Esophagus (tissue), 2 donors: ENCODE measurements around the gene GNPTAB. TPM values are rescaled to one million over a fixed set of nuclear protein-coding genes. Genes with fewer than 3 reads are reported as not detected.

Experiments used
- H3K27ac ChIP-seq, 2 donors: one replicate each; pipeline ENCODE4 v1.5.1; 2013; ENCODE audit warnings: low read depth in 2 of 2, mild to moderate bottlenecking in 2 of 2, inconsistent platforms in 1 of 2, low read length in 1 of 2, moderate library complexity in 1 of 2
- H3K27me3 ChIP-seq, 2 donors: one replicate each; pipeline ENCODE4 v1.6.1; 2013; ENCODE audit warnings: low read length in 2 of 2, control low read depth in 1 of 2, mild to moderate bottlenecking in 1 of 2; ENCODE audit not compliant: insufficient read depth in 2 of 2, control insufficient read depth in 1 of 2
- H3K36me3 ChIP-seq, 2 donors: one replicate each; pipeline ENCODE4 v1.6.1; 2013; ENCODE audit warnings: low read length in 1 of 2; ENCODE audit not compliant: control insufficient read depth in 2 of 2, insufficient read depth in 2 of 2
- H3K4me1 ChIP-seq, 2 donors: one replicate each; pipeline ENCODE4 v1.6.1; 2013; ENCODE audit warnings: low read length in 1 of 2; ENCODE audit not compliant: control insufficient read depth in 2 of 2, insufficient read depth in 2 of 2
- H3K4me3 ChIP-seq, 2 donors: one replicate each; pipeline ENCODE4 v1.5.1; 2013; ENCODE audit warnings: low read length in 2 of 2, mild to moderate bottlenecking in 2 of 2, low read depth in 1 of 2, moderate library complexity in 1 of 2
- H3K9me3 ChIP-seq, 2 donors: one replicate each; pipeline ENCODE4 v1.6.1; 2013; ENCODE audit warnings: mild to moderate bottlenecking in 2 of 2, low read depth in 1 of 2, low read length in 1 of 2, moderate library complexity in 1 of 2; ENCODE audit not compliant: control insufficient read depth in 2 of 2, insufficient read depth in 1 of 2
- WGBS, 2 donors: extraction: QIAGEN DNeasy Blood & Tissue Kit; methylation state at CpG; one replicate each; pipeline ENCODE4 v1.1.7; 2013; 5-methylcytosine and 5-hydroxymethylcytosine counted together
- polyA plus RNA-seq, 2 donors: library from polyadenylated mRNA; stranded (reverse); fragments of 200-250 nt; gene quantifications; one replicate each; pipeline ENCODE4 v1.2.3, GENCODE V29; 2013
- donor health status: healthy with polysubstance abuse.
- donor health status: Bipolar disorder and iron deficiency.

The GNPTAB gene
- polyA plus RNA-seq, 2 donors, result 9.7 to 11.3 TPM

- WGBS, 2 donors, result 94 to 98% methylated on average over 1 of the region's 1 CpG
- Histone ChIP-seq H3K27me3 (no peaks in the 10 kb centered on the region), H3K9me3 (no peaks in the 10 kb centered on the region), H3K4me1 (no peaks in the 10 kb centered on the region), H3K36me3 (peaks cover 10 to 14% of the 10 kb centered on the region in 2 donors), H3K27ac (no peak overlapping the region), H3K4me3 (no peak overlapping the region)
Observed at GRCh38 chr12:101748907-101749306, 81.9 kb downstream of the GNPTAB start.

- WGBS, 2 donors, result 64 to 72% methylated on average over 1 of the region's 1 CpG
- no peaks in the 10 kb centered on the region for H3K27me3 ChIP-seq
- no peaks in the 10 kb centered on the region for H3K4me1 ChIP-seq
- H3K4me3 ChIP-seq, result no peak overlapping the region
- H3K27ac ChIP-seq, result no peak overlapping the region
- no peaks in the 10 kb centered on the region for H3K9me3 ChIP-seq
- peaks cover 14 to 16% of the 10 kb centered on the region in 2 donors for H3K36me3 ChIP-seq
Observed at GRCh38 chr12:101747697-101748096, 83.1 kb downstream of the GNPTAB start.

- no peaks in the 10 kb centered on the region for H3K4me1 ChIP-seq
- no peaks in the 10 kb centered on the region for H3K9me3 ChIP-seq
- WGBS, 2 donors, result 74 to 88% methylated on average over 1 of the region's 1 CpG
- H3K4me3 ChIP-seq, result no peak overlapping the region
- no peak overlapping the region for H3K27ac ChIP-seq
- H3K27me3 ChIP-seq, result no peaks in the 10 kb centered on the region
- peaks cover 14 to 16% of the 10 kb centered on the region in 2 donors for H3K36me3 ChIP-seq
Observed at GRCh38 chr12:101746661-101747060, 84.1 kb downstream of the GNPTAB start.

DNA sequence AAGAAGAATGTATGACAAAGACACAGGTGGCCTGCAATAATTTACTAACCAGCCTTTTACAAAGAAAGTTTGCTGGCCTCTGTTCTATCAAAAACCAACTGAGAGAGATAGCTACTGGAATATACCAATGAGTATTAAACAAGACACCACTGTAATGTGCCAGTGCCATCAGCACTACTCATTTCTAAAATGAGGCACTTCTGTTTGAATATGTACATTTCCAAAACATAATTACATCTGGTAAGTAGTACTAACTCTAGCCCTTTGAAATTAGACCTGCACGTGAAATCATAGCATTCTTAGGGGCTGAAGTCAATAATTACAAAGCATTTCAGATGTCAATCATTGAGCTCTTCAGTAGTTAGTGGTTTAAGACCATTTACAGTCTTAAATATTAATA is 84.6 kb downstream of the GNPTAB start:
- H3K4me1 ChIP-seq, result no peaks in the 10 kb centered on the region
- H3K4me3 ChIP-seq, result no peak overlapping the region
- 80 to 84% methylated on average over 1 of the region's 1 CpG for WGBS, 2 donors
- H3K36me3 ChIP-seq, result peaks cover 14 to 16% of the 10 kb centered on the region in 2 donors
- no peaks in the 10 kb centered on the region for H3K27me3 ChIP-seq
- H3K9me3 ChIP-seq, result no peaks in the 10 kb centered on the region
- H3K27ac ChIP-seq, result no peak overlapping the region

GRCh38 chr12:101745481-101745880 is 85.3 kb downstream of the GNPTAB start:
- H3K9me3 ChIP-seq, result no peaks in the 10 kb centered on the region

DNA sequence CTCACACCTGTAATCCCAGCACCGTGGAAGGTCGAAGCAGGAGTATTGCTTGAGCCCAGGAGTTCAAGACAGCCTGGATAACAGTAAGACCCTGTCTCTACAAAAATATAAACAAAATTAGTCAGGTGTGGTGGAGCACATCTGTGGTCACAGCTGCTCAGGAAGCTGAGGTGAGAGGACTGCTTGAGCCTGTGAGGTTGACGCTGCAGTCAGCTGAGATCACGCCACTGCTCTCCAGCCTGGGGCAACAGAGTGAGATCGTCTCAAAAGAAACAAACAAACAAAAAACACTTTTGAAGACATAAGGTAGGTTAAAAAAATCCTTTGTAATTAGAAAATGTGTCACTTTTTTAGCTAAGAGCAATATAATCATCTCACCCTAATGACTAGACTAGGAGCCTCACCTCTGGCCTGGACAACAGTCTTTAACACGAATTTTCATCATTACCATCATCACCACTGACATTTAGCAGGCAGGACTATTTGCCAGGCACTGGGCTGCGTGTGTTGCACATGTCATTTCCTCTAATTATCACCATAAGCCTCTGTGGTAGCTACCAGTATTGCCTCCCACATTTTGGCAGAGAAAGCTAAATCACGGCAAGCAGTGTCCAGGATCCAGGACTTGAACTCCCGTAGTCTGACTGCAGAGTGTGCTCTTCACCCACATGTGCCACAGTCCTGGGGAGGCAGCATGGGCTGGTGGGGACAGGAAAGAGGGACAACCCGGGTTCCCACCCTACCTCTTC is 86.9 kb downstream of the GNPTAB start:
- Histone ChIP-seq H3K27ac (no peak overlapping the region), H3K4me3 (no peak overlapping the region), H3K9me3 (peaks cover 0 to 2% of the 10 kb centered on the region in 2 donors), H3K27me3 (no peaks in the 10 kb centered on the region), H3K36me3 (peaks cover 16% of the 10 kb centered on the region in 2 donors), H3K4me1 (no peaks in the 10 kb centered on the region)
- WGBS, 2 donors, result 78 to 82% methylated on average over 10 of the region's 10 CpGs

More at GRCh38 chr12:101745481-101745880, 85.3 kb downstream of the GNPTAB start:
- H3K27me3 ChIP-seq, result no peaks in the 10 kb centered on the region
- peaks cover 14 to 16% of the 10 kb centered on the region in 2 donors for H3K36me3 ChIP-seq
- WGBS, 2 donors, result 68 to 73% methylated on average over 3 of the region's 3 CpGs
- H3K27ac ChIP-seq, result no peak overlapping the region
- no peaks in the 10 kb centered on the region for H3K4me1 ChIP-seq
- H3K4me3 ChIP-seq, result no peak overlapping the region

DNA sequence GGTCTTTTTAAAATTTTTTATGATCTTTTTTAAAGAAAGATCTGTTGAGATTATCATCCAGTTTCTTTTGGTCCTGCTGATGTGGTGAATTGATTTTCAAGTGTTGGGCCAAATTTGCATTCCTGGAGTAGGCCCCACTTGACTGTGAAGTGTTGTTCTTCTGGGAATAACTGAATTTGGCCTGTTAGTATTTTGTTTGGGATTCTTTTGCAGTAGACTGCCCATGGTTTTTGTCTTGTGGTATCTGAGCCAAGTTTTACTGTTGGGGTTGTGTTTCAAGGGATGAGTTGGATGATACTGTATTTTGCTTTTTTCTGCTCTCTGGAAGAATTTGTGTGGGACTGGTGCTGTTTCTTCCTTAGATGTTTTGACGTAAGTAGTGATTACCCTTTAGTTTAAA is 87.5 kb downstream of the GNPTAB start:
- Histone ChIP-seq H3K4me1 (no peaks in the 10 kb centered on the region), H3K27ac (no peak overlapping the region), H3K4me3 (no peak overlapping the region), H3K27me3 (no peaks in the 10 kb centered on the region), H3K36me3 (peaks cover 13 to 16% of the 10 kb centered on the region in 2 donors), H3K9me3 (peaks cover 0 to 2% of the 10 kb centered on the region in 2 donors)
- 81 to 89% methylated on average over 1 of the region's 1 CpG for WGBS, 2 donors

DNA sequence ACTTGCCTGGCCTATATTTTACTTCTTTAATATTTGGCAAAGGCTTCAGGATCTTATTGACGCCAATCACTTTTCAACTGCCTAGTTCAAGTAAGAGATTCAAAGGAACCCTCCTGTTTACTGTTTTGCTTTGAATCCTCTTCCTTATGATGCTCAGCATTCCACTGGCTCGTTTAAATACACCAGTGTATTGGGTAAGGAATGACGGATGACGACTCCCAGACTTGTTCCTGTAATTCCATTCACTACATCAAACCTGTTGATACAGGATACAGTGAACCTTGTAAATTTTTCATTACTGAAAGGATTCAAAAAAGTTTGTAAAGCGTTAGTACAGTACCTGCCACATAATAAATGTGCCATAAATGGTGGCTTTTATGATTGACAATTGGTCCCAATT is 89.8 kb downstream of the GNPTAB start:
- WGBS, 2 donors, result 63 to 71% methylated on average over 5 of the region's 5 CpGs
- Histone ChIP-seq H3K4me3 (no peak overlapping the region), H3K4me1 (no peaks in the 10 kb centered on the region), H3K27ac (no peak overlapping the region), H3K36me3 (peaks cover 11 to 16% of the 10 kb centered on the region in 2 donors), H3K9me3 (peaks cover 0 to 2% of the 10 kb centered on the region in 2 donors), H3K27me3 (no peaks in the 10 kb centered on the region)

GRCh38 chr12:101740566-101740965 is 90.2 kb downstream of the GNPTAB start:
- H3K4me1 ChIP-seq, result no peaks in the 10 kb centered on the region
- peaks cover 0 to 2% of the 10 kb centered on the region in 2 donors for H3K9me3 ChIP-seq
- no peaks in the 10 kb centered on the region for H3K27me3 ChIP-seq
- H3K4me3 ChIP-seq, result no peak overlapping the region
- WGBS, 2 donors, result 89 to 93% methylated on average over 5 of the region's 5 CpGs
- H3K27ac ChIP-seq, result no peak overlapping the region
- peaks cover 11 to 16% of the 10 kb centered on the region in 2 donors for H3K36me3 ChIP-seq
